GM19035 (cell line): ENCODE results near the gene SMC1A.
"Not testable (repeated sequence)": the region's sequence is repeated elsewhere in the genome, so short reads cannot be mapped to it uniquely, and the experiment has no call there.

Source experiments
- ATAC-seq: cut with Tn5 transposase; IDR thresholded peaks from one replicate; pipeline ENCODE4 v1.9.1; 2021; ENCODE audit not compliant: unreplicated experiment

The SMC1A gene

GRCh38 chrX:53422086-53422860 is at the start of gene SMC1A:
Gene SMC1A, minus strand, starts transcription at chrX:53422654. Its CDS starts 54 bp downstream, at chrX:53422600.
- peak; percentile 95 for ATAC-seq

GRCh38 chrX:53471346-53471745 is 48.9 kb upstream of the SMC1A start:
- no peak for ATAC-seq

GRCh38 chrX:53468659-53469058 is 46.2 kb upstream of the SMC1A start:
- not testable (repeated sequence) for ATAC-seq

GRCh38 chrX:53458082-53458481 is 35.6 kb upstream of the SMC1A start:
- no peak for ATAC-seq

GRCh38 chrX:53456254-53456653 is 33.8 kb upstream of the SMC1A start:
- no peak for ATAC-seq

GRCh38 chrX:53452812-53453211 is 30.4 kb upstream of the SMC1A start:
- ATAC-seq, result no peak

- no peak for ATAC-seq
These were observed 27.2 kb upstream of the SMC1A start for GRCh38 chrX:53449632-53450031.

GRCh38 chrX:53447441-53447840 is 25.0 kb upstream of the SMC1A start:
- ATAC-seq, result no peak

- no peak for ATAC-seq
These were observed 23.5 kb upstream of the SMC1A start for GRCh38 chrX:53445977-53446376.

GRCh38 chrX:53442322-53442631 is 19.8 kb upstream of the SMC1A start:
- no peak for ATAC-seq

- peak; percentile 83 for ATAC-seq
These were observed 19.3 kb upstream of the SMC1A start for GRCh38 chrX:53441531-53442321.

GRCh38 chrX:53440621-53441517 is 18.4 kb upstream of the SMC1A start:
- no peak for ATAC-seq

- ATAC-seq, result no peak
These were observed 17.6 kb upstream of the SMC1A start for GRCh38 chrX:53440101-53440500.

GRCh38 chrX:53438832-53439230 is 16.4 kb upstream of the SMC1A start:
- ATAC-seq, result no peak

GRCh38 chrX:53438174-53438831 is 15.8 kb upstream of the SMC1A start:
- no peak for ATAC-seq

GRCh38 chrX:53437206-53437605 is 14.8 kb upstream of the SMC1A start:
- no peak for ATAC-seq

GRCh38 chrX:53435997-53436396 is 13.5 kb upstream of the SMC1A start:
- ATAC-seq, result peak; percentile 47

- peak; percentile 91 for ATAC-seq
These were observed 11.5 kb upstream of the SMC1A start, which contains the start of gene HSD17B10 for GRCh38 chrX:53433651-53434639. Gene HSD17B10, minus strand, starts transcription at chrX:53434370. Its CDS starts 25 bp downstream, at chrX:53434345.

- ATAC-seq, result no peak
These were observed 7.8 kb upstream of the SMC1A start for GRCh38 chrX:53430231-53430630.

- ATAC-seq, result no peak
These were observed 7.3 kb upstream of the SMC1A start for GRCh38 chrX:53429755-53430154.
